ENCODE results near the gene RNASE1.
"Not testable (repeated sequence)": the region's sequence is repeated elsewhere in the genome, so short reads cannot be mapped to it uniquely, and the experiment has no call there.

RNASE1 gene

GRCh38 chr14:20769421-20769820 is 33.2 kb downstream of the RNASE1 start:
- DNase-seq = no peak

GRCh38 chr14:20768593-20768892 is 34.1 kb downstream of the RNASE1 start:
- no peak for DNase-seq

- no peak for DNase-seq
These were observed 41.7 kb downstream of the RNASE1 start for GRCh38 chr14:20760950-20761349.

GRCh38 chr14:20759465-20759864 is 43.2 kb downstream of the RNASE1 start:
- DNase-seq = not testable (repeated sequence)

- DNase-seq = peak; percentile 48
These were observed 44.7 kb downstream of the RNASE1 start for GRCh38 chr14:20757965-20758364.

GRCh38 chr14:20755037-20755436 is 47.6 kb downstream of the RNASE1 start:
- DNase-seq = no peak

GRCh38 chr14:20754308-20754707 is 48.3 kb downstream of the RNASE1 start:
- no peak for DNase-seq

GRCh38 chr14:20751963-20752562 is 50.6 kb downstream of the RNASE1 start:
- DNase-seq = no peak

Data from CD4-positive, alpha-beta T cell treated with Interleukin-17A for 1 hour (primary cell).